GM19324 (cell line): Measurements from ENCODE around the gene IKZF3.
A peak's percentile ranks its signal among the peaks of the same experiment; 100 is the strongest.
"Not testable (repeated sequence)": the region's sequence is repeated elsewhere in the genome, so short reads cannot be mapped to it uniquely, and the experiment has no call there.

Experiments
- ATAC-seq: cut with Tn5 transposase; IDR thresholded peaks from one replicate; pipeline ENCODE4 v1.9.1; 2021; ENCODE audit warnings: mild to moderate bottlenecking, moderate library complexity; ENCODE audit not compliant: unreplicated experiment, low FRiP score

The IKZF3 gene

DNA sequence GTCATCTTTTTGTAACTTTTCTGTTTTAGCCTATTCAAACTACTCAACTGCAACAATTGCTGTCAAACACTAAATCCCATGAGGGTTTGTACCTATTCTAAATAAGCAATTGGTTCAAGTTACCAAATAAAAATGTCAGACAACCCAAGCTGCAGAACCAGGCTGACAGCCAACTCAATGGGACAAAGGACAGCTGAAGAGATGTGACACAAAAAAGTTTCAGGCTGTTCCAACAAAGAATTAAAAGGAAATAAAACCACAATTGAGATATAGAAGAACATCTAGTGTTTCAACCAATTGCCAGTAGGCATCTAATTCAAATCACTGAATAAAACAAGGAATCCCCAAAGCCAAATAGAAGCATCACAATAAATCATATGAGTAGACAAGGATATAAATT is 77.1 kb downstream of the IKZF3 start:
- ATAC-seq: no peak

DNA sequence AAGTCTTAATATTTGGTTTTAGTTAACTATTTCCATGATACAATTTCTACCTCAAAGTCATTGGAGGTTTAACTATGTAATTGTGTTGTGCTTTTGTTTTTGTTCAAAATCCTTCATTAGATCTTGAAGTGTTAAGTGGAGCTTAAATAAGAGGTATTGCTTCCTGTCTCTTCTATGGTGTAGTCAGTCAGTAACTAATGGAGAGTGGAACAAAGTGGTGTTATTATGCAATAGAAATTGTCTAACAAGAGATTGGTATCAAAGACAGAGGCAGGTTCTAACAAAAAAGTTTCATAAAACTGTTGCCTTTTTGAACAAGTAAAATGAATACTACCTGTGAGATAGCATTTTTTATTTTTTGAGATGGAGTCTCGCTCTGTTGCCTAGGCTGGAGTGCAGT is 81.1 kb downstream of the IKZF3 start:
- ATAC-seq: no peak

DNA sequence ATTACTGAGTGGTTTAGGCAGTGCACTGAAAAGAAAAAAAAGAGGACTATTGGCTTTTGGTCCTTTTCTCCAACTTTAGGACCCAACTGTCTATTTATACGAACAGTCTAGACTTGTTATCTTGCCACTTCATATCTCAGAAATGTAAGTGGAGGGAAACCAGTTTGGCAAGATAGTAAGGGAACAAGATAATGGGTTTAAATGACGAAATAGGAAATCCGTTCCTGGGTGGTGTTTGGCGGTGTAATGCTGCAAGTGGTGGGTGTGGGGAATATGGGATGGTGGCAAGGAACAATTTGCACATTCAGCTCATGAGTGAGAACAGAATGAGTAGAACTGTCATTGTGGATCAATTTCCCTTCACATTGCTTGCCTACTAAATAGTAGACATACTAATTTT is 81.6 kb downstream of the IKZF3 start:
- no peak for ATAC-seq

DNA sequence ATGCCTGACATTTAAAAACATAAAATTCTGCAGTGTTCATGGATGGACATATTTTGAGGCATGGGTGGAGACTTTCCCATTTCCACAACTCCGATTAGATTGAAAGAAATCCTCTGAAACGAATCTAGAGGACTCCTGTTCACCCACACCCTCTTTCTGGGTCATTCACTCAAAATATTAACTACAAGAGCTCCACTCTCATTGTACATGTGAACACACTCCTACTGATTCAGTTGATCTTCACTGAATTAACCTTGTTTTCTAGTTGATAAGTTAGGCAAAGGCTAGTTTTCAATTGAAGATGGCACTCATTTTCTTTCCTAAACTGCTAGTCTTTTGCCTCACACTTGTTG is 82.3 kb downstream of the IKZF3 start:
- no peak for ATAC-seq

DNA sequence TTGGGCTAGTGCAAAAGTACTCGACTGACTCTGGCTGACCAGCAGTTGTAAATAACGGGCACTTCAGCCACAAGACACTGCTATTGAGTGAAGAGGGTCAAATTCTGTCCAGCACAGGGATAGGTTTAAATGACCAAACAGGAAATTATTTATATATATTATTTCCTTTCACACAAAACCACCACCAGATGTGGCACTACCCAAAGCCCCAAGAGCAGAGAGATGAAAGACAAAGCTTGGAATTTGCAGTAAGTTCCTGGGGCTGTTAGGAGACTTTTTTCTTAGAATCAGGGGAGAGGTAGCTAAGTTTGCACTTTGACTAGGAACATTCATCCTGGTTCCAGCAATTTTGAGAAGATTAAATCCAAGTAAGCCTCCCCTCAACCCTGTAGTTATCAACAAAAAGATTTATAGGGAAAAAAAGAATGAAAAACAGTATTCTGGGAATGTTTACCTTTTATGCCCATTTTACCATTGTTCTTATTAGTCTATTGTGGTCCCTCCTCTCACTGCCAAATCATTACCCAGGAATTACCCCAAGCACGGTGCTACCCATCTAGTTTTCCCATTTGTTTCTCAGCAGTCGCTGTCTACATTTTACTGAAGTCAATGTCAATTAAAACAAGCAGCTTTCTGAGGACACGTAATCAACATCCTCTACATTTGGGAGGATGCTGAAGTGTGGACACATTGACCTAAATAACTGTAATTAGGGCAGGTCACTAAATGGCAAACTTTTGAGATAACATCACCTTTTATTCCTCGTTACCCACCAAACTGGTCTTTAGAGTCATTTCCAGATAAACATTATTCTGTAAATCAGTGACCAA is 82.9 kb downstream of the IKZF3 start:
- ATAC-seq: no peak

DNA sequence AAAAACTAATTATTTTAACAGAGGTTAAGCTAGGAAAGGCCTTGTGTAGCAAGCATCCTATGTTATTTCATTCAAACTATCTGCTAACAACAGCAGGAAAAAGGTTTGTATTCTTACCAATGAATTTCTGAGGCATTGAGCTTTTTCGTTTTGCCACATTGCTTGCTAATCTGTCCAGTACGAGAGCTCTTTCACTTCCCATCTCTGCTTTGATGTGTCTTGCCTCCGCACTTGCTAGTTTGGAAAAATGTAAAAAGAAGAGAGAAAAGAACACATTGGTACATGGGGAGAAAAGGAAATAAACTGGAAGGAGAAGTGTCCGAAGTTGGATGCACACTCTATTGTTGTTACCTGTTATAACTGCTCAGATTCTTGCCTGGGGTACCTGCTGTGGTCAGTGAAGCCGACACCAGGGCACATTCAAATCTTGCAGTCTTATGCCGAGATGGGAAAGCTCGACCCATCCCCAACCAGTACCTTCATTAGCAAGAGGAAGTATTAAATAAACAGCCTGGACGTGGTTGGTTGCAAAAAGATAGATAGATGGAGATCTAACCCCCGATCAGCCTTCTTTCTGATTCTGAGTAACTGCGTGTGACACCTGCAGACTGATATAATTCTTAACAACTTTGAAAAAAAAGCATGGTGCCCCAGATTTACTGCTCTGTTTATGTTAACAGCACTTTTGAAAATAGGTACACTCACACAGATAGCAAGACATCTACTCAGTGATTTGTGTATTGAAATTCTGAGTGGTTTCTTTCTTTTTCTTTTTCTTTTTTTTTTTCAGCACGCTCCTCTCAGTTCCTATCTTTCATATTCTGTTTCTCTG is 86.4 kb downstream of the IKZF3 start:
- peak; percentile 40 for ATAC-seq

DNA sequence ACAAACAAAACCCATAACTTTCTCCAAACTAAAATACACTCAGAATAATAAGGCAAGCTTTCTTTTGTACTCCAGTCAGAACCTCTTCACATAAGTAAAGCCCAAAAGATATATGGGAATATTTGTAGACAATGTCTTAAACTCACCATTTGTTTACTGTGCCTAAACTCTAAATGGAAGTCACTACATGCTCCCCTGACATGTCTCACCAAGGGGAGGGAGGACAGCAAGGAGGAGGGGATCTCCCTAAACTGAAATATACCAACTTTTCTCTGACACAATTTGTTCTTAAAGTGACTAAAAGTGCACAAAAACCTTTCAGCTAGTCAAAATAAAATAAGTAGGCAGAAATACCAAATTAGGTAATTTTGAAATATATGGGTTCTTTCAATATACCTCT is 87.9 kb downstream of the IKZF3 start:
- no peak for ATAC-seq

DNA sequence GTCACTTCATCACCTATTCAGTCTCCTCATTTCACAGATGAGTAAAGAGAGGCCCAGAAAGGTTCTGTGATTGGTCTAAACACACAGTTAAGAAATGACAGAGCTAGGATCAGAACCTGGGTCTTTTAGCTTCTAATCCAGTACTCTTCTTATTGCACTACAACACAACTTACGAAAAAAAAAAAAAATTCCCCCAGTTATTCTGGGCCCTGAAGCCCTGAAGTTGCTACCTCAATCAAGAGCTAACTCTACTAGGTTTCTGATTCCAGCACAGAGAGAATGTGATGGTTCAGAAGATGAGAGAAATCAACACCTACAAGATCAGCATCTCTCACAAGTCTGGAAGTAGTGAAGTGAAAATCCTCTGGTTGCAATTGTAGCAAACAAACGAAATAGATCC is 89.1 kb downstream of the IKZF3 start:
- ATAC-seq: no peak

DNA sequence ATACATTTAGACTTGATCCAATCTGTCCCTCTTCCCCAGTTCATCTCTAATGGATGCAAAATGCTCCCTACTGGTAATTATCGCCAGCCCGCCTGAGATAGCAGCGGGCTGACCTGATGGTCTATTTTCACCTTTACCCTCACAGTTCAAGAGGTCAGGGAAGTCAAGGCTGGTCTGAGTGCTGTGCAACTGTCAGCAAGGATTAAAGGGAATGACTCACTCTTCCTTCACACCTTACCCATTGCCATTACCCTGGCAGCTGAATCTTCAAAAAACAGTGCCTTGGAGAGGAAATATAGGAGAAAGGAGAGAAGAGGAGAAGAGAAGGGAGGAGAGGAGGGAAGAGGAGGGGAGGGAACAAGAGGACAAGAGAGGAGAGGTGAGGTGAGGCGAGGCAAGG is 90.1 kb downstream of the IKZF3 start:
- no peak for ATAC-seq

DNA sequence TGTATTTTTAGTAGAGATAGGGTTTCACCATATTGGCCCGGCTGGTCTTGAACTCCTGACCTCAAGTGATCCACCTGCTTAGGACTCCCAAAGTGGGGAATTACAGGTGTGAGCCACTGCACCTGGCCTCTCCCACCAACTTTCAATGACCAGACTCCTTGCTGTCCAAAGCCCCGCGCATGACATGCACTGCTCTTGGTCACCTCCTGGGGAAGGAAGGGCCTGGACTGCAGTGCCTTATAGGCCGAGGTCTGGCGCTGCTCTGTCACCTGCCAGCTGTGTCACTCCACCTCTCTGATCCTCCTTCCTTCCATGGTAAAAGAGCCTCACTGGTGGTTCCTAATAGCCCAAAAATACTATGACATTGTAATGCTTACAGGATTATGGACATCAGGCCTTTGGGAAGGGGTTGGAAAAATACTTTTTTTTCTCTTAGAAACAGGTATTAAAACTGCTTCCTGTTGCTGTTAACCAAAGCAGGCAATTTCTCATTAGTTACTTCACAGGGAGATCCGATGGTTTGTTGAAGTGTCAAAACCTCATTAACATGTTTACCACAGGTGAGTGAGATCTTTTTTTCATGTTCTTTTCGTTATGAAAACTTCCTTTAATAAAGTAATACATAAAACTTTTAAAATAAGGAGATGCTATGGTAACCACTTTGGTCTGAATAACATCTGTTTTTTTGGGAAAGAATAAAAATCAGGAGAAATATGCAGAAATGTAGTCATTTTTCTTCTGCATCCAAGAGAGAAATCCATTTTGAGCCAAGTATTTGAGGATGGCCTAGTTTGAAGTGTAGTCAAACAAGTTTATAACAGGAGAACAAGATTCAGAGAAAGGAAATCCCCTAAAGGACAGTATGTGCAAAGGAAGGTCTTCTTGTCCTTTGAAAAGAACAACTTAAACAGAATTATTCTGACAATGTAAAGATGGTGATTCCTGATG is 90.9 kb downstream of the IKZF3 start:
- ATAC-seq: no peak

DNA sequence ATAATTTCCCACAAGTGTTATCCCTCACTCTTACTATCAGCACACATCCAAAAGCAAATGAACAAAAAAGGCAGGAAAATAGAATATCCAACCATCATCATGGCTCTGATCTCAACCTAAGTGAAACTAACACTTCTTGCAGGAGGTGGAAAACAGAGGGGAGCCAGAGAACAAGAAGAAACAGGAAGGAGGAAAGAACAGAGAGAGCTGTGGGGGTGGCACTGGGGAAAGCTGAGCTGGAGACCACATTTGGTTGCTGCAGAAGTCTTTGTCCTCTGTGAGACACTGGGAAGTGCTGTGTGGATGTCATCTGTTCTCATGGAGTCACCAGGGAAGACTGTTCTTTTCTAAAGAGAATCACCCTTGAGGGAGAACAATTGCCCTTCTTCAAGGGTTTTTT is 91.7 kb downstream of the IKZF3 start:
- ATAC-seq: no peak

DNA sequence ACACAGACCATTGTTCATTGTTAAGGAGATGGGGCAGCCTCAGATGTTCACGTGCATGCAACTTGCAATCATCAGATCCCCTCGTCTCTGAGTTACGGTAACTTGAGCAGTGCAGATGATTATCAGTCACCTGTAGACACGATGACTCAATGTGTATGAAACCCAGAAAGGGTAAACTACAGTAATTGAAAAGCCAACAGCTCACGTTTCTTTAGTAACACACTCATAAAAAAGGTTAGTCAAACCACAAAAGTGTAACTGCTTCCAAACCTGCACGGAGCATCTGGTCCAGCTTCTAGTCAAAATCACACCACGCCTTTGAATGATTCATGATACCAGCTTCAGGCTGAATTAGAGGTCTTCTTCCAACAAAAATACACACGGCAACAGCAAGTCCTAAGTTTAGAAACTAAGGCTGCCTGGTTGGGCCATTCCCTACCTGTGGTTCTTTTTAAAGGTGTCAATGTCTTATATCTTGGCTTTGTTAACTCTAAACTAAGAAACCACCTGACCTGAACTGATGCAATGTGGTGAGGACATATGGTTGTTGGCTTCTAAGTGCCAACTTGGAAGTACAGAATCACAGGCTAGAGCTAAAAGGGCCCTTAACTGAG is 94.0 kb downstream of the IKZF3 start:
- no peak for ATAC-seq

DNA sequence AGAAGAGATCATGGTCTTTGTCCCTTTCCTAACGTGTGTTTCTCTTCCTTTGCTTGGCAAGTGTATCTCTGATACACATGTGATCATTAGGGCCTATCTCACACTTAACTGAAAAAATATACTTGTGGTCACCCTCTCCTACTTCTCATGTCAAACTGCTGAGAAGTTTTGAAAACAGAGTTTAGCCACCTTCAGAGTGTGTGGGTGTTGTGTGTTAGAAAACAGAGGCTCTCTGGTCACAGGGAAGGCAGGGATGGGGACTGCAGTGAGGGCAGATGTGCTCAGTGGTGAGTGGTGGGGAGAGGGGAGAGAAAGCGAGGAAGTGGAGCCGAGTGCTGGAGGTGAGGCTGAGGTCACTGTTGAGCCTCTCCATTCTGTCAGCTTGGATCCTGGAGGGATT is 97.0 kb downstream of the IKZF3 start:
- ATAC-seq: no peak

DNA sequence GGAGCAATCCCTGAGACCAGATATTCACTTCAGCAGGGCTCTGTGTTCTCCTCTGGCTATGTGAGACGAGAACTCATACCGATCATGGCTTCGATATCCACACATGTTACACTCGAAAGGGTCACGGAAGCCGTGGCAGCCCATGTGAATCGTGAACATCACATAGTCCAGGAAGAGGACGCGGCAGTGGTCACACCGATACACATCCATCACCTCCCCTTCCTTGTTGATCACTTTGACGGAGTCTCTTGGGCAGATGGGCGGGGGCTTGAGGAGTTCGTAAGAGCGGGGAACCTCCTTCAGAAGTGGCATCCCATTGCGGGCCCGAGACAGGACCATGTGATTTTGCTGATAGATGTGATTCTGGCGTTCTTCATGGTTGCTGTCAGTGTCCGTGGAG is 98.3 kb downstream of the IKZF3 start:
- no peak for ATAC-seq

DNA sequence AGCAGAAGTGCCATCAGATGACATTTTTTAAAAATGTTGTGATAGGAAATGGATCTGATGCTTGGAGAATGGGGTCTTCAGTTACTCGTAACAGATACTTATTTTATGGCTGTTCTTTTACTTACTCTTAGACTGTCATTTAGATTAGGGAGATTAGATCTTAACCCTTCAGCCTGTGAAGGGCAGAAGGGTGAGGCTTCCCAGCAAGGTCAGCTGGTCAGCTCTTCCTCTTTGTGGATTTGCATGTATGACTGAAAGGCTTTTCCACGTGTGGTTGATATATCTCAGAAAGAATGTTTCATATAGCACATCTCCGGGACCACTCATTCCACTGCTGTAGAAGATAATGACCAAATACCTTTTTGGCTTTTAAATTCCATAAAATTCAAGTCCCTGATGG is 98.9 kb downstream of the IKZF3 start:
- ATAC-seq: no peak

DNA sequence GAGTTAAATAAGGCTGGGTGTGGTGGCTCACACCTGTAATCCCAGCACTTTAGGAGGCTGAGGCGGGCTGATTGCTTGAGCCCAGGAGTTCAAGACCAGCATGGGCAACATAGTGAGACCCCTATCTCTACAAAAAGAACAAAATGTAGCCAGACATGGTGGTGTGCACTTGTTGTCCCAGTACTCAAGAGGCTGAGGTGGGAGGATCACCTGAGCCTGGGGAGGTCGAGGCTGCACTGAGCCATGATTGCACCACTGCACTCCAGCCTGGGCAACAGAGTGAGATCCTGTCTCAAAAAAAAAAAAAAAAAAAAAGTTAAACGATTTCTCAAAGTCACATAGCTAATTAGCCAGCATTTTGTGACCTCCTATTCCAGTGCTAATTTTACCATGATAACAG is 99.9 kb downstream of the IKZF3 start:
- not testable (repeated sequence) for ATAC-seq

DNA sequence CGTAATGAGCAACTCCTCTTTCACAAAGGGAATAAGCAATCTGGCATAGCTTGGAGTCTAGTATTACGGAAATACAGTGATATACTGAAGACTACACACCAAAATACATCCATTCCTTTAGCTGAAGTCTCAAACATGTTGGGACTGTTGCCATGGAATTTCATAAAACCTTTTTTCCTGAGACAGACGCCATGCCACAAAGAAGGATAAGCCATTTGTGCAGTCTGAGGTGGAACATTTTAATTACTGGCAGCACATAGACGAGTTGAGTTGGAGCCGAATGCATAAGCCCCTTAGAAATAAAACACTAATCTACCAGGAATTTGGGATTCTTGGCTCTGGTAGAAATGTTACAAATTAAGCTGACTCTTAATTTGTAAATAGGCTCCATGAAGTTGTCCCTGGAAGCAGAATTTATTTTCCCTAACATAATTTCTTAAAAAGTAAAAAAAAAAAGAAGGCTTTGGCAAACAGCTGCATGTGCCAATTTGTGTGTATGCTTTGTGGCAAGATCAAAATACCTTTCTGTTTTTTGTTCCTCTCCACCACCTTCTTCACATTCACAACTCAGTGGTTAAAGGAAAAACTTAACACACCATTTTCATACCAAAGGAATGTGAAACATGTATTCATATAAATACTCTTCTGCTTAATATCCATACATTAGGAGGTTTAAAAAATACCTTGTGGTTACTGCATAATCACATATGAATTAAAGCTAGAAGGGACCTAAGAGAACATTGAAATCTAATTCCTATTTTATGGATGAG is 100.9 kb downstream of the IKZF3 start:
- ATAC-seq: no peak

DNA sequence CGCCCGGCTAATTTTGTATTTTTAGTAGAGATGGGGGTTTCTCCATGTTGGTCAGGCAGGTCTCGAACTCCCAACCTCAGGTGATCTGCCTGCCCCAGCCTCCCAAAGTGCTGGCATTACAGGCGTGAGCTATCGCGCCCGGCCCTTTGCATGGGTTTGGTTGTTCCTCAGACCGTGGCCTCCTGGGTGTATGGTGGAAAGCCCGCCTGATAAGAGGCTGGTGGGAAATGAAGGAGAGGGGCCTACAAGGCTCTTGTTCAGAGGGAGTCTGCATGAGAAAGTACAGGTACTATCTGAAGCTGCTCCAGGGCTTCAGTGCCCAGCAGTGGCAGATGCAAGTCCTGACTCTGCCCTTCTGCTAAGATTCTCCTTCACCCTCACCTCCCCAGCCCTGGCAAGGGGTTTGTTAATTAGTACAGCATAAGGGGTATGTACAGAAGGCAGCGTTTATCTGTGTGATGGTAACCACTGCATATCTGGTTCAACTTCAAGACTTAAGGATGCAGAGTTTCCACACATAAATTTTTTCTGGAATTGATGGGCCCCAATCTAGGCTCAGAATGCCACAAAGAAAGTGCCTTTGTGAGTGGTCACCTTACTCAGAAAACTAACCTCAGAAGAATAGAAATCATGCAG is 102.1 kb downstream of the IKZF3 start:
- ATAC-seq: no peak

DNA sequence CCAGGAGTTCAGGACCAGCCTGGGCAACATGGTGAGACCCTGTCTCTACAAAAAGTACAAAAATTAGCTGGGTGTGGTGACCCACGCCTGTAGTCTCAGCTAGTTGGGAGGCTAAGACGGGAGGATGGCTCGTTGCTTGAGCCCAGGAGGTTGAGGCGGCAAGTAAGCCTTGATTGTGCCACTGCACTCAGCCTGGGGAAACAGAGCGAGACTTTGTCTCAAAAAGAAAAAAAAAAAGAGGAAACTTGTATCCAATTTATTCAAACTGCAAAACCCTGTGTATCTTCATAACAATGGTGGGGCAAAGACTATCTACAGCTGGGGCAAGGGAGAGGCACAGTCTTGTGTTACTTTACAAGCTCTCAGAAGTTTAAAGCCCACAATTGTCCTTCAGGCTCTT is 104.9 kb downstream of the IKZF3 start:
- no peak for ATAC-seq
